Stimulated activated CD4-positive, alpha-beta T cell treated with anti-CD3 and anti-CD28 coated beads, Interleukin-4, amount 100 ng/mL, for 4 hours (primary cell): ENCODE measurements around the gene TMEM9B.
"Not testable (repeated sequence)": the region's sequence is repeated elsewhere in the genome, so short reads cannot be mapped to it uniquely, and the experiment has no call there.

ENCODE experiments used
- DNase-seq, 2 experiments: peaks; one replicate each; pipeline ENCODE4 v3.0.0-alpha.2; 2020

The TMEM9B gene

DNA sequence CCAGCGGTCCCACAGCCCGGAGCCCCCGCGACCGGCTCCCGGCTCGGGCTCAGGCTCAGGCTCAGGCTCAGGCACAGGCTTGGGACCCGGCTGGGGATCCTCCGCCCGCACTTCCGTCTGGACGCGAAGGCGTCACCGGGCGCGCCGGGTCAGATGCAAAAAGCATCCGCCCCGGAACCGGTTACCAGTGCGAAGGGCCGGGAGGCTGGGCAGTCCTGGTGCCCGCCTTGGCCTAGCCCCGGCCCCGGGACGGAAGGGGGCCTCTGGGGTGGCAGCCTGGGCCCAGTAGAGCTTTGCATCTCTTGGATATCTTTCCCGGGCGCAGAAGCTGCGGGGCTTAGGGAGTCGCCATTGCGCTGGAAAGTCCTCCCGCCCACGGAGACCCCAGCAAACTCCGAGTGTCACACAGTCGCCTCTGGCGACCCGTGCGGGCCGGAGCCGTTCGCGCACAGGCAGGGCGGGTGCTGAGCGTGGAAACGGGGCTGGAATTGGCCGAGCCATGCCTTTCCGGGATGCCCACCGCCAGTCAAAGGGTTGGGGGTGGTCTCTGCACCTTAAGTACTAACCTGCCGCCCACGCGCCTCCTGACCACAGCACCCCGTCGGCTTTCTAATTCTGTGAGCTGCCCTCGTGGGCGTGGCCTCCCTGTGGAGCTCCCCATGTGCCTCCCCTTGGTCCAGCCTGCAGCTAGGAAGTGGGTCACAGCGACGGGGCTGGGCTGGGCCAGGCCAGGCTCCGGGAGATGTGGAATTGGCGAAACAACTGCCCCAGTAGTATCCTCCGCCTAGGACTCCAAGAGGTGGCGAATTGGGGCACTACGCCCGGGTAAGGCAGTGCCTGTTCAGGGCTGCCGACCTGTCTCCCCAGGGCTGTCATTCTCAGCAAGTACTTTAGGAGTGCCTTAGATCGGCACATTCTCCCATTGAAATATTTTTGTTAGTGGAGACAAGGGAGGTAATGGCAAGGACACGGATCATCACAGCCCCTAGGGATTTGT lies at the start of gene TMEM9B:
TMEM9B (minus strand) TSS at position 119 of the 997 bp plus-strand sequence. CDS start 129 bp downstream, outside the sequence.
- peak; percentile 65 to 75 for DNase-seq

DNA sequence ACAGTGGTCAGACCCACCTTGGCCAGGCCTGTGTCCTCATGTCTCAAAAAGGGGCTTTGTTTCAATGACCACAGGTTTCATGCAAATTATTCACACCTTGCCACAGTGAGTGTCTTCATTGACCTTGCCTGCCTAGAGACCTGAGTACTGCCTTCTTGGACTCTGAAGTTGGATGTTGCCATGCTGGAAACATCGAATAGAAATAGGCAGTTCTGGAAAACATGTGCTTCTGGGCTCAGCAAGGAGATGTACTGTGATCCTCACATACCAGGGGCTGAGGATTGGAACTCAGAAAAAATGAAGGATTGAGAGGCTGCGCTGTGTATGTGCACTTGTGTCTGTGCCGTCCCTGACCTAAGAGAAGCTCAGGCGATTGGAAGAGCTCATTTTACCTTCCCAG lies 49.1 kb upstream of the TMEM9B start:
- DNase-seq = no peak

DNA sequence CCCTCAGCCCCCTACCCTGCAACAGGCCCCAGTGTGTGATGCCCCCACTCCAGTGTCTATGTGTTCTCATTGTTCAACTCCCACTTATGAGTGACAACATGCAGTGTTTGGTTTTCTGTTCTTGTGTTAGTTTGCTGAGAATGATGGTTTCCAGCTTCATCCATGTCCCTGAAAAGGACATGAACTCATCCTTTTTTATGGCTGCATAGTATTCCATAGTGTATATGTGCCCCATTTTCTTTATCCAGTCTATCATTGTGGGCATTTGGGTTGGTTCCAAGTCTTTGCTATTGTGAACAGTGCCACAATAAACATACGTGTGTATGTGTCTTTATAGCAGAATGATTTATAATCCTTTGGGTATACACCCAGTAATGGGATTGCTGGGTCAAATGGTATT lies 45.3 kb upstream of the TMEM9B start:
- not testable (repeated sequence) for DNase-seq

DNA sequence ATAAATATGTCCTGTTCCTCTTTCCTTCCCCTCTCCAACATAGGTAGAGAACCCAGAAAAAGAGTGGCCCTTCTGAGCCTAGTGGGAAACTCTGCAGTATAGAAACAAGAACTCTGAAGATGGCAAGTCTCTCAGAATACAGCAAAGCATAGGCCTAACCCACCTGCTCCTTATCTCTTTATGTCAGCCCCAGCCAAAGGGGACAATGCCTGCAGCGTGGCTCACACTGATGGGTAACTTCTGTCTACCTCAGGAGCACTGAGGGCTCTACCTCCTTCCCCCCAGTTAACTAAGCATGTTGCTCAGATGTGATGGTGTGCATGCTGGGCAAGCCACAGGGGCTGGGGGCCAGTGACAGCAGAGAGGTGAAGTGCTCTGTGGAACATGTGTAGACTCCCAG lies 44.4 kb upstream of the TMEM9B start:
- DNase-seq = no peak

- DNase-seq = no peak
These were observed 43.8 kb upstream of the TMEM9B start for GRCh38 chr11:9008011-9008550.

GRCh38 chr11:9005087-9005486 lies 40.8 kb upstream of the TMEM9B start:
- DNase-seq = no peak

- DNase-seq = peak; percentile 17 to 44
These were observed 40.1 kb upstream of the TMEM9B start for GRCh38 chr11:9004183-9004926.

- peak; percentile 68 to 73 for DNase-seq
These were observed 39.4 kb upstream of the TMEM9B start, which contains the start of gene NRIP3 for GRCh38 chr11:9003573-9004182. Gene NRIP3, minus strand, starts transcription at chr11:9004001. Its CDS starts 66 bp downstream, at chr11:9003935.

- DNase-seq = peak; percentile 8 to 21
These were observed 38.8 kb upstream of the TMEM9B start for GRCh38 chr11:9002920-9003572.

DNA sequence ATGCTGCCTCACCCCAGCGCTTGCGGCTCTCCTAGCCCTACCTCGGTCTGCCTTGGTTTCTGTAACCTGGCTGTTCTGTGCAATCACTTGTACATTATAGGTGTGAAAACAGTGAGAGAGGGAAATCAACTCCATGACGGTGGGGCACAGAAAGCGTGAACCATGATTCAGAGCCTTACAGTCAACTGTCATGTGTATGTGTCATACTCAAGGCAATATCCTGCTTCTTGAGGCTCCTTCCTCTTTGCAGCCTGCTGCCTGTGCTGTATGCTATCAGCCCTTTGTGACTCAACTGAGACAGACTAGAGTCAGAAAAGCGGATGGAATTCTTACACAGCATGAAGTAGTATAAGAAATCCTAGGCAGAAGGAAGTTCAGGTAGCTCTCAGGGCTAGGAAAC lies 37.5 kb upstream of the TMEM9B start:
- peak; percentile 8 to 57 for DNase-seq

DNA sequence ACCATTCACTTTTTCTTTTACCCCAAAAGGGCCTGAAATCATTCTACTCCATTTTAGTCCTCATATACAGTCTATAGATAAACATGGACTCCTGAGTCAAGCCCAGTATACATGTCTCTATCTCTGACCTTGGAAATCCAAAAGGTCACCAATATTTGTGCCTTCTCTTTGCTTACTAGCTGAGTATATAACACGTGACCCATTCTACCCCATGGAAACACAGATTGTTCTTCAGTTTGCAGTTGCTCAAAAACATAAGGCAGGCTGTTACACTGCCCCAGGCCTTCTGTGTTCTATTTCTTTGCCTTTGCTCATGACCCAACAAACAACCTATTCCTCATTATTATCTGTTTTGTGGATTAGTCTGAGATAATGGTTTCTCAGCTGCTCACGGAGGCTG lies 33.8 kb upstream of the TMEM9B start:
- no peak for DNase-seq

GRCh38 chr11:8997451-8997850 lies 33.2 kb upstream of the TMEM9B start:
- DNase-seq = no peak

- no peak for DNase-seq
These were observed 25.2 kb upstream of the TMEM9B start for GRCh38 chr11:8989453-8989852.

GRCh38 chr11:8988329-8989234 lies 24.3 kb upstream of the TMEM9B start:
- DNase-seq = no peak

DNA sequence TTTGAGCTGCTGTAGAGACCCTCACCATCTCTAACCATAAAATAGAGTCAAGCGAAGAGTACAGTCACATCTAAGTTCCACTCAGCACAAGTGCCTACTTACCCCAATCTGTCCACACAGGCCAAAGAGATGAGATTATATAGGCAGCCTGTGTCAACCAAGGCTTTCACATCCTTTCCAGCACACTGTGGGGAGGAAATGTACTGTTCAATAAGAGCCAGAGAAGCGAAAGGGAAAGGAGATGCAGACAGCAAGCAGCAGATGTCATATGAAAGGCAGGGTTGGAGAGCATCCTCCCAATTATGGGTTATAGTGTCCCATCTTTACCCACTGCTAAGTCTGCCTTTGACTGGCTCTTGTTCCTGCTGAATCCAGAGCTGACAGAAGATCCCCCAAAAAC lies 23.2 kb upstream of the TMEM9B start:
- DNase-seq = no peak

DNA sequence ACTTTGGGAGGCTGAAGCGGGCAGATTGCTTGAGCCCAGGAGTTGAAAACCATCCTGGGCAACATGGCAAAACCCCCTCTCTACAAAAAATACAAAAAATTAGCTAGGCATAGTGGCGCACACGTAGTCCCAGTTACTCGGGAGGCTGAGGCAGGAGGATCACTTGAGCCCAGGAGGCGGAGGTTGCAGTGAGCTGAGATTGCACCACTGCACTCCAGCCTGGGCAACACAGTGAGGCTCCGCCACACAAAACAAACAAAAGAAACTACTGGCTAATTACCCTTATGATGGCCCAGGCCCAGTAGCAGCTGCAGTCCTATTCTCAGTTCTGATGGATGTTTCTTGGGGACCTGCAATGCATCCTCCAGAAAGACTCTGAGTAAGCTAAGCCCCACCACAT lies 22.5 kb upstream of the TMEM9B start:
- DNase-seq = not testable (repeated sequence)

DNA sequence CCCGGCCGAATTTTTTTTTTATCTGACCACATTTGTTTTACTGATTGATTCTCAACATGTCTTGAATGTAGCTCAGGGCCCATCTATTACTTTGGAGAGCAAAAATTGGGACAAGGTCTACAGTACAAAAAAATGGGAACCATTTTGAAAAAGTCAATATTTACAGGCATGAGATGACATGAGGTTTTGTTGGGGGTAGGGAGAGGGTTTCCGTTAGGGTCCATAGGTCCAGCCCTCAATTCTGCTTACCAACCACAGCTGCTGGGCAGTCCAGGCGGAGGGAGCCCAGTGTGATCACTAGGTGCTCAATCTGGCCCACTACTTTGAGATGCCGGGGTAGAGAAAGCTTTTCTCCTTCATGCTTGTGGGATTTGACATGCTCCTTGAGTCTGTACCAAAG lies 21.2 kb upstream of the TMEM9B start:
- DNase-seq = no peak

GRCh38 chr11:8983552-8983951 lies 19.3 kb upstream of the TMEM9B start:
- DNase-seq = no peak

DNA sequence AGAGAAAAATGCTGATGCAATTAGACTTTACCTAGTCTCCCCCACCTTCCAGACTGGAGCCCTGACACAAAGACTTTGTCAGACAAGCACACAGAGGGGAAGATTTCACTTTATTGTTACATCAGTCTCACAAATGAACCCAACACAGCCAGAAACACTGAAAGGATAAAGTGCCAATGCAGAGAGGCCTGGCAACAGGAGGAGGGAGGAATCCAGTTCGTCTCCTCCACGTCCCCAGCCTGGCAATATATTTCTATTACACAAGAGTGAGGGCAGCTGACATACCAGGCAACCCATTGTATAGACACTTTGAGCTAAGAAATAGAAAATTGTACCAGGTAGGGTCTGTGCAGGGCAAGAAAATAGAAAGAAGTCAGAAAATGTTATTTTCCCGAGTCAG lies 16.2 kb upstream of the TMEM9B start:
- DNase-seq = no peak

- DNase-seq = not testable (repeated sequence)
These were observed 15.1 kb upstream of the TMEM9B start for GRCh38 chr11:8979365-8979764.

DNA sequence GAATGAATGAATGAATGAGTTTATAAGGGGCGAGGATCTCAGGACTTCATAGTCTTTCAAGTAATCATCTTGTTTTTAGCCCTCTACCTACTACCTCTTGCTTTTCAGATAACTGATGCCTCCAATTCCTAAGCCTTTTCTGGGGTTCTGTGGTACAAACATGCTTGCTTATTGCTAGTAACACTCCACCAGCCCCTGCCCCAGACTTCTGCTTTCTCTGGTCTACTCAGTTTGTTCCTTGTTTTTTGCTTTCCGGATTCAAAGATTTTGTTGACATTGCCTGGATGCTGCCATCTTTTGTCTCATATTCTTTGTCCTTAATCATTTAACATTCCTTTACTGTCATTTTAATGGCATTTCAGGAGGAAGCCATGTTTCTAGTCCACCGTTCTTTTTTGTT lies 8.9 kb upstream of the TMEM9B start:
- no peak for DNase-seq
